ENCODE results near the gene TRIM24. TPM values are rescaled to one million over a fixed set of nuclear protein-coding genes. Genes with fewer than 3 reads are reported as not detected.

Gene TRIM24
- polyA plus RNA-seq, 1 of the 3 experiments (the other 2 are of a cell fraction): 5.3 TPM

- no peak overlapping the region for H3K4me3 ChIP-seq (ENCODE audit: low read depth in 2 of 2, low read length in 1 of 2)
- H3K9ac ChIP-seq: no peak overlapping the region
- H4K20me1 ChIP-seq (ENCODE audit: insufficient read depth): no peaks in the 10 kb centered on the region
- no peak overlapping the region for H3K27ac ChIP-seq (ENCODE audit: low read depth in 2 of 2, low read length in 1 of 2)
- no peak overlapping the region for H3K4me2 ChIP-seq
- DNase-seq: no peak
- H2AFZ ChIP-seq (ENCODE audit: low read depth): no peak overlapping the region
- ChIA-PET POLR2A (no interaction called here), CTCF (interaction anchor here (1.3 to 1.6 kb wide), 2 partner anchors 349 to 376 kb away, joined by 3 to 4 read pairs; no protein-coding TSS in a partner anchor)
- H3F3A ChIP-seq (replicated peaks; ENCODE audit: insufficient read depth): no peaks in the 10 kb centered on the region
- no peaks in the 10 kb centered on the region for H3K9me3 ChIP-seq
- 90% methylated on average over 3 of the region's 3 CpGs for WGBS (ENCODE audit: low lambda C conversion rate)
- H3K4me1 ChIP-seq (ENCODE audit: control insufficient read depth in 1 of 2, insufficient read depth in 2 of 2, low read depth in 1 of 2, low read length in 1 of 2): peaks cover 0 to 3% of the 10 kb centered on the region in 2 experiments; a peak in 2 of 4 replicates
- H3K36me3 ChIP-seq (replicated peaks in 1 of 2; ENCODE audit: control insufficient read depth in 1 of 2, insufficient read depth in 2 of 2, low read length in 1 of 2): peaks cover 0 to 14% of the 10 kb centered on the region in 2 experiments
- no peaks in the 10 kb centered on the region for H3K9me2 ChIP-seq
- peaks cover 44% of the 10 kb centered on the region; the same call in 1 of the 2 replicates for H3K79me2 ChIP-seq (ENCODE audit: insufficient read depth)
- TF ChIP-seq TCF12 (IDR thresholded peaks at IDR 0.05) (no peak), GABPA (IDR thresholded peaks at IDR 0.05; ENCODE audit: low read depth) (no peak), RAD21 (IDR thresholded peaks at IDR 0.05; ENCODE audit: low read length) (no peak), TAF1 (IDR thresholded peaks at IDR 0.05; ENCODE audit: borderline replicate concordance, low read depth, low read length) (no peak), ZBTB33 (IDR thresholded peaks at IDR 0.05; ENCODE audit: borderline replicate concordance, low read depth) (no peak), ELF1 (IDR thresholded peaks at IDR 0.05) (no peak), POLR2AphosphoS5 (IDR thresholded peaks at IDR 0.05; ENCODE audit: low read depth, low read length) (no peak), TEAD4 (IDR thresholded peaks at IDR 0.05; ENCODE audit: borderline replicate concordance, insufficient read depth) (no peak), NRF1 (IDR thresholded peaks at IDR 0.05; ENCODE audit: low read depth, low read length) (no peak), RFX5 (IDR thresholded peaks at IDR 0.05; ENCODE audit: low read length) (no peak), MEF2A (IDR thresholded peaks at IDR 0.05; ENCODE audit: borderline replicate concordance, low read depth) (no peak), GATA2 (CRISPR knock-in tag; IDR thresholded peaks at IDR 0.05) (no peak), EP300 (IDR thresholded peaks at IDR 0.05; ENCODE audit: borderline replicate concordance in 1 of 2, low read depth in 1 of 2, low read length in 1 of 2) (no peak), RCOR1 (IDR thresholded peaks at IDR 0.05; ENCODE audit: low read length) (no peak), EZH2phosphoT487 (IDR thresholded peaks at IDR 0.05; ENCODE audit: borderline replicate concordance, low read depth) (no peak)
- TF ChIP-seq, protein P1, sequence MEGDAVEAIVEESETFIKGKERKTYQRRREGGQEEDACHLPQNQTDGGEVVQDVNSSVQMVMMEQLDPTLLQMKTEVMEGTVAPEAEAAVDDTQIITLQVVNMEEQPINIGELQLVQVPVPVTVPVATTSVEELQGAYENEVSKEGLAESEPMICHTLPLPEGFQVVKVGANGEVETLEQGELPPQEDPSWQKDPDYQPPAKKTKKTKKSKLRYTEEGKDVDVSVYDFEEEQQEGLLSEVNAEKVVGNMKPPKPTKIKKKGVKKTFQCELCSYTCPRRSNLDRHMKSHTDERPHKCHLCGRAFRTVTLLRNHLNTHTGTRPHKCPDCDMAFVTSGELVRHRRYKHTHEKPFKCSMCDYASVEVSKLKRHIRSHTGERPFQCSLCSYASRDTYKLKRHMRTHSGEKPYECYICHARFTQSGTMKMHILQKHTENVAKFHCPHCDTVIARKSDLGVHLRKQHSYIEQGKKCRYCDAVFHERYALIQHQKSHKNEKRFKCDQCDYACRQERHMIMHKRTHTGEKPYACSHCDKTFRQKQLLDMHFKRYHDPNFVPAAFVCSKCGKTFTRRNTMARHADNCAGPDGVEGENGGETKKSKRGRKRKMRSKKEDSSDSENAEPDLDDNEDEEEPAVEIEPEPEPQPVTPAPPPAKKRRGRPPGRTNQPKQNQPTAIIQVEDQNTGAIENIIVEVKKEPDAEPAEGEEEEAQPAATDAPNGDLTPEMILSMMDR (IDR thresholded peaks at IDR 0.05): no peak
- H3K27me3 ChIP-seq (ENCODE audit: insufficient read depth): no peaks in the 10 kb centered on the region
These were observed 49.9 kb downstream of the TRIM24 start for GRCh38 chr7:138510003-138510402.

Data from SK-N-SH (cell line).